Mammary microvascular endothelial cell (primary cell): ENCODE measurements around the gene CFLAR. TPM values are rescaled to one million over a fixed set of nuclear protein-coding genes. Genes with fewer than 3 reads are reported as not detected.

Experiments used
- total RNA-seq: library from RNA; depleted of rRNA; stranded (reverse); fragments of >200 nt; gene quantifications from 2 replicates; pipeline ENCODE4 v1.2.3, GENCODE V29; 2015

CFLAR gene
- 185 and 191 TPM in 2 replicates for total RNA-seq

GRCh38 chr2:201116115-201116958, at the start of gene CFLAR:
Gene CFLAR (plus strand): TSS chr2:201116164. CDS start chr2:201129866, 13,702 bp downstream.

GRCh38 chr2:201071479-201072200, 44.3 kb upstream of the CFLAR start, which contains the start of the genes HYCC2 and NDUFB3:
Gene HYCC2 (minus strand): TSS chr2:201071671. CDS start chr2:201024009, 47,662 bp downstream.
Gene NDUFB3 (plus strand): TSS chr2:201072001. CDS start chr2:201078883, 6,882 bp downstream.

DNA sequence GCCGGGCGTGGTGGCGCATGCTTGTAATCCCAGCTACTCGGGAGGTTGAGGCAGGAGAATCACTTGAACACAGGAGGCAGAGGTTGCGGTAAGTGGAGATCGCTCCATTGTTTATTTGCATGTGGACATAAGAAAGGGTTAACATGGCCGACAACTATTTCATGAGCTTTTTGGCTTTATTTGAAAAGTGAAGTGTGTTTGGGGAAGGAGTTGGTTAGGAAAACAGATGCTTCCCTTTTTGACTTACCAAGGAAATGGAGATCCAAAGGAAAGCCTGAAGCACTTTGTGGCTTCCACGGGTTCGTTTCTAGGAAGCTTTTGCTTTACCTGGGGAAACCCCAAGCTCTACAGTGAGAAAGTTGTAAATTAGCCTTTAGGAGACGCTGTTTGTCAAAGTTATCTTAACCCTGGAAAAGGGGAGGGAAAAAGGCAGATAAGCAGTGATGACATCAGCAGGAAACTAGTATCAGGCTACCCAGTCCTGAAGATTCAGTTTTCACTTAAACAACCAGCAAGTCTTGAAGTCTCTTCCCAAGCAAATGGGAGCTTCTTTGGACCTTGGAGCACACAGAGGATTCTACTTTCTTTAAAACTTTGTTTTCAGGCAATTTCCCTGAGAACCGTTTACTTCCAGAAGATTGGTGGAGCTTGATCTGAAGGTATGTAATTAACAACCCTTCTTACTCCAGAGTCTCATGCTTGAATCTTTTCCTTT, 66.8 kb downstream of the CFLAR start, which contains the start of gene CASP10:
TSS of gene CASP10 (plus strand) at position 492 of the 715 bp plus-strand sequence. CDS start 2,637 bp downstream, outside the sequence.

Other genes with a start within 250 kb of the CFLAR start
- 19.4 and 24.4 TPM in 2 replicates for gene PPIL3, start 227.1 kb upstream of the CFLAR start, total RNA-seq
- 13.9 and 16.3 TPM in 2 replicates for gene NIF3L1, start 226.8 kb upstream of the CFLAR start, total RNA-seq
- 14.6 and 16.9 TPM in 2 replicates for gene ORC2, start 152.5 kb upstream of the CFLAR start, total RNA-seq
- 4.5 and 8.1 TPM in 2 replicates for gene HYCC2, start 44.5 kb upstream of the CFLAR start, total RNA-seq
- 112 and 133 TPM in 2 replicates for gene NDUFB3, start 44.2 kb upstream of the CFLAR start, total RNA-seq
- gene CASP10, start 67.0 kb downstream of the CFLAR start, total RNA-seq, result 28.2 and 34.0 TPM in 2 replicates
- 21.0 and 22.8 TPM in 2 replicates for gene CASP8, start 144.4 kb downstream of the CFLAR start, total RNA-seq
- 0.44 TPM in 1 of 2 replicates, not detected in the other for gene FLACC1, start 241.2 kb downstream of the CFLAR start, total RNA-seq